Effector CD4-positive, alpha-beta T cell (primary cell): ENCODE results near the gene CST11.

ENCODE experiments used
- DNase-seq: peaks from one replicate; pipeline ENCODE4 v3.0.0-alpha.2; 2020

CST11 gene

GRCh38 chr20:23453549-23454543 is 1.2 kb upstream of the CST11 start:
- DNase-seq = no peak

- no peak for DNase-seq
Observed at GRCh38 chr20:23451956-23452487, 654 bp downstream of the CST11 start.

- no peak for DNase-seq
Observed at GRCh38 chr20:23450877-23451276, 1.8 kb downstream of the CST11 start.

- DNase-seq = no peak
Observed at GRCh38 chr20:23449421-23449820, 3.3 kb downstream of the CST11 start.

GRCh38 chr20:23448167-23448566 is 4.5 kb downstream of the CST11 start:
- no peak for DNase-seq

- DNase-seq = no peak
Observed at GRCh38 chr20:23446505-23446904, 6.2 kb downstream of the CST11 start.

GRCh38 chr20:23445596-23446217 is 7.0 kb downstream of the CST11 start:
- no peak for DNase-seq

- DNase-seq = no peak
Observed at GRCh38 chr20:23444859-23445258, 7.8 kb downstream of the CST11 start.

- no peak for DNase-seq
Observed at GRCh38 chr20:23442436-23442835, 10.2 kb downstream of the CST11 start.

- peak; percentile 53 for DNase-seq
Observed at GRCh38 chr20:23441850-23442313, 10.8 kb downstream of the CST11 start.

GRCh38 chr20:23440004-23440403 is 12.7 kb downstream of the CST11 start:
- DNase-seq = no peak

GRCh38 chr20:23438661-23439060 is 14.0 kb downstream of the CST11 start:
- no peak for DNase-seq

GRCh38 chr20:23437126-23437899 is 15.4 kb downstream of the CST11 start:
- no peak for DNase-seq

- DNase-seq = no peak
Observed at GRCh38 chr20:23436681-23437080, 16.0 kb downstream of the CST11 start.

GRCh38 chr20:23435626-23436539 is 16.8 kb downstream of the CST11 start:
- DNase-seq = no peak

GRCh38 chr20:23434521-23435313 is 18.0 kb downstream of the CST11 start:
- DNase-seq = no peak

- DNase-seq = no peak
Observed at GRCh38 chr20:23433628-23434027, 19.0 kb downstream of the CST11 start.

GRCh38 chr20:23425129-23425528 is 27.5 kb downstream of the CST11 start:
- no peak for DNase-seq

- DNase-seq = peak; percentile 91
Observed at GRCh38 chr20:23420943-23421931, 31.4 kb downstream of the CST11 start, which contains the start of gene NAPB. NAPB (minus strand) TSS chr20:23421488; CDS start chr20:23421402, 86 bp downstream.
